PC-9 (cell line): ENCODE data around the gene UBE2G2. TPM values are rescaled to one million over a fixed set of nuclear protein-coding genes. Genes with fewer than 3 reads are reported as not detected.
"Not testable (repeated sequence)": the region's sequence is repeated elsewhere in the genome, so short reads cannot be mapped to it uniquely, and the experiment has no call there.

ENCODE experiments used
- BruUV-seq: library from RNA; stranded (reverse); fragments of 400-500 nt; replicated peaks from 2 replicates; lab custom pipeline; 2021; lab: Mats Ljungman, UMichigan
- CTCF ChIA-PET: fragments of 300-600 bp; sonication (Branson Sonifier 250); formaldehyde crosslinking; loops from one replicate; lab custom pipeline; 2022; ENCODE audit warnings: antibody characterized with exemption; lab: Charles Lee
- POLR2A ChIA-PET: fragments of 300-600 bp; sonication (Branson Sonifier 250); formaldehyde crosslinking; loops from one replicate; lab custom pipeline; 2022; ENCODE audit warnings: antibody characterized with exemption; ENCODE audit not compliant: unreplicated experiment; lab: Charles Lee
- DNase-seq, 2 experiments: peaks; one replicate each; pipeline versions ENCODE4 v3.0.0 to v3.0.0-alpha.2; 2015 to 2022; ENCODE audit warnings: mixed read lengths in 1 of 2
- H2AFZ ChIP-seq: fragments of 200-600 bp; sonication (generic); 2 replicates; pipeline ENCODE4 v1.8.1; 2017; ENCODE audit warnings: antibody characterized with exemption
- H3F3A ChIP-seq: fragments of 200-600 bp; sonication (generic); 2 replicates; pipeline ENCODE4 v1.8.1; 2017; ENCODE audit warnings: antibody characterized with exemption, mild to moderate bottlenecking, low read depth; ENCODE audit not compliant: insufficient read depth
- H3K27ac ChIP-seq: fragments of 200-600 bp; sonication (generic); 2 replicates; pipeline ENCODE4 v1.6.1; 2016; ENCODE audit warnings: mixed run types
- H3K27me3 ChIP-seq: fragments of 200-600 bp; sonication (generic); 2 replicates; pipeline ENCODE4 v1.6.1; 2016; ENCODE audit warnings: low read depth, mixed run types; ENCODE audit not compliant: insufficient read depth
- H3K36me3 ChIP-seq: fragments of 200-600 bp; sonication (generic); 2 replicates; pipeline ENCODE4 v1.6.1; 2016; ENCODE audit warnings: low read depth, mixed run types
- H3K4me1 ChIP-seq: fragments of 200-600 bp; sonication (generic); replicated peaks from 2 replicates; pipeline ENCODE4 v1.6.1; 2016; ENCODE audit warnings: mixed run types; ENCODE audit not compliant: insufficient read depth
- H3K4me2 ChIP-seq: fragments of 200-600 bp; sonication (generic); 2 replicates; pipeline ENCODE4 v1.6.1; 2017; ENCODE audit warnings: mixed run types
- H3K4me3 ChIP-seq: fragments of 200-600 bp; sonication (generic); 2 replicates; pipeline ENCODE4 v1.6.1; 2016; ENCODE audit warnings: mixed run types
- H3K79me2 ChIP-seq: fragments of 200-600 bp; sonication (generic); 2 replicates; pipeline ENCODE4 v1.6.1; 2017; ENCODE audit warnings: low read depth, mixed run types
- H3K9me2 ChIP-seq: fragments of 200-600 bp; sonication (generic); 2 replicates; pipeline ENCODE4 v1.8.1; 2017; ENCODE audit warnings: mild to moderate bottlenecking; ENCODE audit not compliant: insufficient read depth
- H3K9me3 ChIP-seq: fragments of 200-600 bp; sonication (generic); 2 replicates; pipeline ENCODE4 v1.8.1; 2016; ENCODE audit warnings: low read depth; ENCODE audit not compliant: insufficient read depth
- H4K20me1 ChIP-seq: fragments of 200-600 bp; sonication (generic); 2 replicates; pipeline ENCODE4 v1.8.1; 2017; ENCODE audit not compliant: insufficient read depth
- EZH2 ChIP-seq: fragments of 200-600 bp; sonication (generic); IDR thresholded peaks from 2 replicates; pipeline ENCODE4 v1.8.0; 2017; ENCODE audit warnings: antibody characterized with exemption, low read depth
- intact Hi-C: fragments of 100-400 bp; cut with micrococcal nuclease; formaldehyde crosslinking; loops from one replicate; pipeline ENCODE4 v1.10.0; 2022; ENCODE audit not compliant: unreplicated experiment
- total RNA-seq: library from RNA; stranded (reverse); gene quantifications from 2 replicates; pipeline ENCODE4 v1.2.3, GENCODE V29; 2021
- TF ChIP-seq, protein P1 (sequence below): fragments of 200-600 bp; sonication (generic); conservative IDR thresholded peaks from 2 replicates; pipeline ENCODE4 v1.6.1; 2017; ENCODE audit warnings: mixed run types, antibody characterized with exemption, mild to moderate bottlenecking, moderate library complexity

The UBE2G2 gene
- total RNA-seq, 1 experiment from 2014 or later: 51.9 TPM

DNA sequence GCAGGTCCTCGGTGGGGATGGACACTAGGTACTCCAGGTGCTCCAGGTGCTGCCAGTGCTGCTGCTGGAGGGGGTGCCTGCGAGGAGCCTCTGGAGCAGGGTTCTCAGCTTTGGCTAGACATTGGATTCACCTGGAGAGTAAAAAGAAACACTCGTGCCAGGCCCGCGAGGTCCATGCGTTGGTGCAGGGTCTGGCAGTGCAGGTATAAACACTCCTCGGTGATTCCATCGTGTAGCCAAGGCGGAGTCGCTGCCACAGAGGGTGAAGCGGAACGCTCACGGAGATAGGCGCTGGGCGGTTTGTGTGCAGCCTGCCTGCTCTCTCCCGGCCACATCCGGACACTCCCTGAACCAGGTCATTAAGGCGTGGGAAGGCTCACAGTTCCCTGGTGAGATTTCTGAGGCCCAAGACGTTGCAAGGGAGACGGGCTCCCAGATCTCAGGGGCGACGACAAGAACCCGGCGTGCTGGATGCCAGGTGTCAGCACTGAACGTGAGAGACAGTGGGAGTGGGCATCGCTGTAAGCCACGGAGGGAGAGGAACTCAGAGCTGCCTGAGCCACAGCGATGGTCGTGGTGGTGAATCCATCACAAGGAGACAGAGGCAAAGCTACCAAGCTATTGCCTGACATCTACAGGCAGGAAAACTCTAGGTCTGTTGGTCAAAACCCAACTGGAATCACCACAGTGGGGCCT is 33.5 kb upstream of the UBE2G2 start:
- H3K36me3 ChIP-seq: no peaks in the 10 kb centered on the region
- no peaks in the 10 kb centered on the region for H4K20me1 ChIP-seq
- ChIA-PET CTCF (no interaction called here), POLR2A (no interaction called here)
- H3K79me2 ChIP-seq: no peaks in the 10 kb centered on the region
- no peaks in the 10 kb centered on the region for H3K9me3 ChIP-seq
- H3K9me2 ChIP-seq: no peaks in the 10 kb centered on the region
- H3K27me3 ChIP-seq: no peaks in the 10 kb centered on the region
- intact Hi-C loops: no loop called here
- no TSS peak for BruUV-seq
- no peak for DNase-seq
- H3F3A ChIP-seq: no peaks in the 10 kb centered on the region
- H3K4me1 ChIP-seq: no peaks in the 10 kb centered on the region; the same call in 1 of the 2 replicates
- H3K4me3 ChIP-seq: no peak overlapping the region
- H3K27ac ChIP-seq: no peak overlapping the region
- no peak overlapping the region for H3K4me2 ChIP-seq
- H2AFZ ChIP-seq: no peak overlapping the region
- TF ChIP-seq, protein P1, sequence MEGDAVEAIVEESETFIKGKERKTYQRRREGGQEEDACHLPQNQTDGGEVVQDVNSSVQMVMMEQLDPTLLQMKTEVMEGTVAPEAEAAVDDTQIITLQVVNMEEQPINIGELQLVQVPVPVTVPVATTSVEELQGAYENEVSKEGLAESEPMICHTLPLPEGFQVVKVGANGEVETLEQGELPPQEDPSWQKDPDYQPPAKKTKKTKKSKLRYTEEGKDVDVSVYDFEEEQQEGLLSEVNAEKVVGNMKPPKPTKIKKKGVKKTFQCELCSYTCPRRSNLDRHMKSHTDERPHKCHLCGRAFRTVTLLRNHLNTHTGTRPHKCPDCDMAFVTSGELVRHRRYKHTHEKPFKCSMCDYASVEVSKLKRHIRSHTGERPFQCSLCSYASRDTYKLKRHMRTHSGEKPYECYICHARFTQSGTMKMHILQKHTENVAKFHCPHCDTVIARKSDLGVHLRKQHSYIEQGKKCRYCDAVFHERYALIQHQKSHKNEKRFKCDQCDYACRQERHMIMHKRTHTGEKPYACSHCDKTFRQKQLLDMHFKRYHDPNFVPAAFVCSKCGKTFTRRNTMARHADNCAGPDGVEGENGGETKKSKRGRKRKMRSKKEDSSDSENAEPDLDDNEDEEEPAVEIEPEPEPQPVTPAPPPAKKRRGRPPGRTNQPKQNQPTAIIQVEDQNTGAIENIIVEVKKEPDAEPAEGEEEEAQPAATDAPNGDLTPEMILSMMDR: no peak
- TF ChIP-seq EZH2: no peak

DNA sequence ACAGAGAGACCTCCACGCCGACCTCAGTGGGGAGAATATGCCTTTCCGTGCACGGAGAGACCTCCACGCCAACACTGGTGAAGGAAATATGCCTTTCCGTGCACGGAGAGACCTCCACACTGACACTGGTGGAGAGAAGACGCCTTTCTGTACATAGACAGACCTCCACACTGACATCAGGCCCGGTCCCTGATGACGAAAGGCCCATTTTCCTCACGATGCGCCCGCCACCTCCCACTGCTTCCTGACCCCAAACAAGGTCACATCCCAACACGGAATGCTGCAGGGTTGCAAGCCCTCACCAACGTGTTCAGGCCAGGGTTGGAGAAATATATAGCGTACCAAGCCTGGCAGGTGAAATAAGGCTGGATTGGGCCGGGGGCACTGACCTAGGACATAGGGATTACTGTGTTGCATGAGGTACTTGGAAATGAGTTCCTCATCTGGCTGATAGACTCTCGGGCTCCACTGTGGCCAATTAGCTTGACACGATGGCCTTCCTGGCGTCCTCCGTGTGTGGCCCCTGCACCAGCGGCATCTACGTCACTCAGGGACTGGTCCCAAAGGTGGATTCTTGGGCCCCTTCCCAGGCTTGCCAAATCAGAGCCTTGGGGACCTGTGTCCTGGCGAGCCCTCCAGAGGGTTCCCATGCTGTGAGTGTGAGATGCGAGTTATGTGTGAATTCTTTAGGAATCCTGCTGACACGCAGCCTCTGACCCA is 32.8 kb upstream of the UBE2G2 start:
- DNase-seq: no peak
- intact Hi-C loops: no loop called here
- TF ChIP-seq, protein P1: no peak
- TF ChIP-seq EZH2: no peak
- H2AFZ ChIP-seq: no peak overlapping the region
- no peak overlapping the region for H3K4me3 ChIP-seq
- no peaks in the 10 kb centered on the region for H3K79me2 ChIP-seq
- no peak overlapping the region for H3K4me2 ChIP-seq
- ChIA-PET POLR2A (no interaction called here), CTCF (no interaction called here)
- no peaks in the 10 kb centered on the region for H4K20me1 ChIP-seq
- no peaks in the 10 kb centered on the region for H3K27me3 ChIP-seq
- H3K9me2 ChIP-seq: no peaks in the 10 kb centered on the region
- H3K27ac ChIP-seq: no peak overlapping the region
- H3K9me3 ChIP-seq: no peaks in the 10 kb centered on the region
- no TSS peak for BruUV-seq
- H3K36me3 ChIP-seq: no peaks in the 10 kb centered on the region
- no peaks in the 10 kb centered on the region for H3F3A ChIP-seq
- H3K4me1 ChIP-seq: no peaks in the 10 kb centered on the region; the same call in 1 of the 2 replicates

DNA sequence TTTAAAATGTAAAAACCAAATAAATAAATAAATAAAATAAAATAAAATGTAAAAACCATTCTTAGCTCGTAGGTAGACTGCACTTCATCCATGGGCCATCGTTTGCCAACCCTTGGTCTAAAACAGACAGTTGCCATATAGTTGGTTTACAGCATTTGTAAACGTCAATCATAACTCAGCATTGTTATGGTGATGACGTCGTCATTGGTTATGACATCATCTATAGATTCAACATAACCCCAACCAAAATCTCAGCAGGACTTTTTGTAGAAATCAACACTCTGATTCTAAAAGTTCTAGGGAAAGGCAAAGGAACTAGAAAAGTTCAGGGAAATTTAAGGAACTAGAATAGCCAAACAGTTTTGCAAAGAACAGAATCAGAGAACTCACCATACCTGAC is 32.0 kb upstream of the UBE2G2 start:
- no peak for TF ChIP-seq EZH2
- TF ChIP-seq, protein P1: no peak
- no peak overlapping the region for H2AFZ ChIP-seq
- no TSS peak for BruUV-seq
- H3K4me1 ChIP-seq: no peaks in the 10 kb centered on the region; the same call in 1 of the 2 replicates
- no peaks in the 10 kb centered on the region for H3K27me3 ChIP-seq
- no peak overlapping the region for H3K4me2 ChIP-seq
- no peaks in the 10 kb centered on the region for H4K20me1 ChIP-seq
- H3K4me3 ChIP-seq: no peak overlapping the region
- POLR2A ChIA-PET: no interaction called here
- intact Hi-C loops: no loop called here
- CTCF ChIA-PET: no interaction called here
- no peaks in the 10 kb centered on the region for H3K9me3 ChIP-seq
- H3K79me2 ChIP-seq: no peaks in the 10 kb centered on the region
- no peaks in the 10 kb centered on the region for H3F3A ChIP-seq
- no peak overlapping the region for H3K27ac ChIP-seq
- no peaks in the 10 kb centered on the region for H3K36me3 ChIP-seq
- H3K9me2 ChIP-seq: no peaks in the 10 kb centered on the region
- no peak for DNase-seq

DNA sequence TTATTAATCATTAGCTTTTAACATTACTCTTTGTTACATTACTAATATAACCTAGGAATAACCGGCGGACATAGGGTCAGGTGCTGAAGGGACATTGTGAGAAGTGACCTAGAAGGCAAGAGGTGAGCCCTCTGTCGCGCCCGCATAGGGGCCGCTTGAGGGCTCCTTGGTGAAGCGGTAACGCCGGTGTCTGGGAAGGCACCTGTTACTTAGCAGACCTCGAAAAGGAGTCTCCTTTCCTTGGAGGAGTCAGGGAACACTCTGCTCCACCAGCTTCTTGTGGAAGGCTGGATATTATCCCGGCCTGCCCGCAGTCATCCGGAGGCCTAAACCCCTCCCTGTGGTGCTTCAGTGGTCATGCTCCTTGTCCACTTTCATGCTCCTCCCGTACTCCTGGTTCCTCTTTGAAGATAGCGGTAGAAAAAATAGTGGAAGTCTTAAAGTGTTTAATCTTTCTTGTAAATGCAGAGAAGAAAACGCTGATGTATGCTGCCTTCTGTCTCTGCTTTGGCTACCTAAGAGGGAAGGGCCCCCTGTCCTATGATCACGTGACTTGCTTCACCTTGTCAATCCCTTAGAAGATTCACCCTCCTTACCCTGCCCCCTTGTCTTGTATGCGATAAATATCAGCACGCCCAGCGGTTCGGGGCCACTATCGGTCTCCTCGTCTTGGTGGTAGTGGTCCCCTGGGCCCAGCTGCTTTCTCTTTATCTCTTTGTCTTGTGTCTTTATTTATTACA is 31.1 kb upstream of the UBE2G2 start:
- H3K27me3 ChIP-seq, H3K4me1 ChIP-seq, H3K4me3 ChIP-seq, H3F3A ChIP-seq, H3K79me2 ChIP-seq, DNase-seq, BruUV-seq, H3K36me3 ChIP-seq, H3K9me2 ChIP-seq, H2AFZ ChIP-seq, H4K20me1 ChIP-seq, H3K4me2 ChIP-seq, CTCF ChIA-PET, H3K27ac ChIP-seq, H3K9me3 ChIP-seq, intact Hi-C loops, POLR2A ChIA-PET: not testable (repeated sequence)
